Hippocampal formation (tissue), 2 donors: ENCODE results near the gene COQ6.
"Not testable (repeated sequence)": the region's sequence is repeated elsewhere in the genome, so short reads cannot be mapped to it uniquely, and the experiment has no call there.

Experiments
- DNase-seq, 2 donors: peaks; one replicate each; lab custom pipeline; 2025; lab: John Stamatoyannopoulos, UW

COQ6 gene

DNA sequence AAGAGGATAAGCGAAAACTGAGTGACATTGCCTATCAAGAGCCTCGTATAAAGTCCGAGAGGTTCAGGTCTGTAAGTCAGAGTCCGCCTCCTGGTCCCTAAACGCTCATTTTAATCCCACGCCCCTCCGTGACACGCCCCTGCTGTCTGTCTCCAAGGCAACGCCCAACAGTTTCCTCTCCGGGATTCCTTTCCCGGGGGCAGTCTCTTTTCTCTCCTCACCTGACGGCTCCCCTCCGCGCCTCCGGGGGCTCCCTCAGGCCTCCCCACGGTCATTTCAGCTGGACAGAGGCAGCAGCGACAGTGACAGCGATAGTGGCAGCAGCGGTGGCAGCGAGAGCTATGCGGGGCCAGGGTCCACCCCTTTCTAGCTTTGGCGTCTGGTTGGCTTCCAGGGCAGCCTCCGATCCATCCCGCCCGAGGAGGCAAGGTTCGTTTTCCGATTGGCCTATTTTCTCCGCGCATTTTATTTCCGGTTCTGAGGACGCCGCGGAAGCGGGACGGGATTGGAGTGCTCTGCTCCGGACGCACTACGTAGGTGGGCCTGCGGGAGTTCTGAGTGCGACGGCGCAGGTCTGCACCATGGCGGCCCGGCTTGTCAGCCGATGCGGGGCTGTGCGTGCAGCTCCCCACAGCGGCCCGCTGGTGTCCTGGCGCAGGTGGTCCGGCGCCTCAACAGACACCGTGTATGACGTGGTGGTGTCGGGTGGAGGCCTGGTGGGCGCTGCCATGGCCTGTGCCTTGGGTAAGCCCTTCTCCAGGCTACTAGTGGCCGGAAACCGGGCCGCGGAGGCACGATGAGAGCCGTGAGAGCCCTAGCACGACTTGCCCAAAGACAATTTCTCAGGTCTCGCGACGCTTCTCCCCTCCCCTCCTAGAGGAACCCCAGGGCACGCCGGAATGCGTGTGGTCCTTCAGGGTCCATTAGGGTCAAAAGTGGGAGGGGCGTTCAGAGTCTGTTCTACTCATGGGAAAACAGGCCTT lies at the start of gene COQ6, which contains the start of gene FAM161B:
Gene COQ6 (plus strand): TSS at position 551 of the 983 bp plus-strand sequence. CDS start 31 bp downstream, at position 582.
Gene FAM161B (minus strand): TSS at position 343 of the 983 bp plus-strand sequence. CDS start 68 bp downstream, at position 275.
- peak; percentile 95 to 96 for DNase-seq

DNA sequence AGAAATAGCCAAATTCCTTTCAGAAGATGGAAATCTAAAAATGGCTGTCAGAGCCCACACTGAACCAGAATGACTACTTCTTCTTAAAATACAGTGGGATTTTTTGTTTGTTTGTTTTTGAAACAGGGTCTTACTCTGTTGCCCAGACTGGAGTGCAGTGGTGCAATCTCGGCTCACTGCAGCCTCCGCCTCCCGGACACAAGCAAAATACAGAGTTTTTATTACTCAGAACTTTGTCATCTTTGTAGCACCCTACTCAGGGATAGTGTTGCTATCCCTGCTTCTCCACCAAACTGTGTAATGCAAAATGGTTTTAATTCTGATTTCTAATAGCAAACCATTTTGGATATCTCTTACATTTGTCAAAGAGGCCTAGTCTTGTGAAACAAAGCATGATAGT lies 47.1 kb upstream of the COQ6 start:
- no peak for DNase-seq

DNA sequence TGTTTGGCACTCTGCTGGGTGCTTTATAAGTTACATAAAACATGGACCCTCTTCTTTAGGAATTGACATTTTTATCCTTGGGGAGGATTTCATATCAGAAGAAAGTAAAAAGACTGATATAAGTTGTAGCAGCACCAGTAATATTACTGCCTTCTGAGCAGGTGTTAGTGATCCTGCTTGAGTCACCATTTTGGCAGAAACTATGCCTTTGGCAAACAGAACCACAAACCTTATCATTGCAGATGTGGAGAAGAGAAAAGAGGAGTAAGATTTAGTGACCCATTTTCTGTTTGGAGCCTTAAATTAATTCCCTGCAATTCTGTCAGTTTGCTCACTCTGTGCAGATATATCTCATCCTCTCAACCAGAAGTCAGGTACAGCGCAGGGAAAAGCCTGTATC lies 40.4 kb upstream of the COQ6 start:
- DNase-seq = no peak

DNA sequence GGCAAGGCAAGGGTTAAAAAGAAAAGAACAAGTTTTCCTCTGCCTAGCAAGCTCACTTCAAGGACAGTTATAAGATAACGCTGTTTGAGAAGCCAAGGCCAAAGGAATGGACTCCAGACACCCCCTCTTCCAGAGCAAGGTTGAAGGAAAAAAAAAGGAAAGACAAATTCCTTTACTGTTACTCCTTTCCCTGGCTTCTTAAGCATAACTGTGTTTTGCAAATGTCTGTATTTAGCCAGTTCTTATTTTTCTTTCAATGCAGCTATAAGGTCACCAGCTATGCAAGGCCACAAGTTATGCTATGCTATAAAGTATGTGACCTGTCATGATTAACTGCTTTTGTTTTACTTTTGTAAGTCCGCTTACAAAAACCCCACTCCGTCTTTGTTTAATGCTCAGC lies 36.8 kb upstream of the COQ6 start:
- no peak for DNase-seq

DNA sequence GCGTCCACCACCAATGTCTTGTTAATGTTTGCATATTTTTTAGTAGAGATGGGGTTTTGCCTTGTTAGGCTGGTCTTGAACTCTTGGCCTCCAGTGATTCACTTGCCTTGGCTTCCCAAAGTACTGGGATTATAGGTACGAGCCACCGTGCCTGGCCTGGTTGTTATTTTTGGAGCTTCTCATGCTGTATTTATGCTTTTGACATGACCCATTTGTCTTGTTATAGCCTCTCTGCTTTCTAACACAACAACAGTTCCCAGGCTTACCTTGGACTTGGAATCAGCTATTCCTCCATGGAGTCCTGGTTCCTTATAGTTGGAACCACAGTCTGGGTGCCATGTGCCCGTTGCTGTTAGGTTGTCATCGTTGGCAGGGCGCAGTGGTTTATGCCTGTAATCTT lies 33.8 kb upstream of the COQ6 start:
- DNase-seq = no peak

DNA sequence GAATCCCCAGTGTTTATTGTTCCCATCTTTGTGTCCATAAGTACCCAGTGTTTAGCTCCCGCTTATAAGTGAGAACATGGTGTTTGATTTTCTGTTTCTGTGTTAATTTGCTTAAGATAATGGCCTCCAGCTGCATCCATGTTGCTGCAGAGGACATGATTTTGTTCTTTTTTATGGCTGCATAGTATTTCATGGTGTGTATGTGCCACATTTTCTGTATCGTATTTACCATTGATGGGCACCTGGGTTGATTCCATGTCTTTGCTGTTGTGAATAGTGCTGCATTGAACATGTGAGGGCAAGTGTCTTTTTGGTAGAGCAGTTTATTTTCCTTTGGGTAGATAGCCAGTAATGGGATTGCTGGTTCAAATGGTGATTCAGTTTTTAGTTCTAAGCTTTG lies 30.6 kb upstream of the COQ6 start:
- not testable (repeated sequence) for DNase-seq

DNA sequence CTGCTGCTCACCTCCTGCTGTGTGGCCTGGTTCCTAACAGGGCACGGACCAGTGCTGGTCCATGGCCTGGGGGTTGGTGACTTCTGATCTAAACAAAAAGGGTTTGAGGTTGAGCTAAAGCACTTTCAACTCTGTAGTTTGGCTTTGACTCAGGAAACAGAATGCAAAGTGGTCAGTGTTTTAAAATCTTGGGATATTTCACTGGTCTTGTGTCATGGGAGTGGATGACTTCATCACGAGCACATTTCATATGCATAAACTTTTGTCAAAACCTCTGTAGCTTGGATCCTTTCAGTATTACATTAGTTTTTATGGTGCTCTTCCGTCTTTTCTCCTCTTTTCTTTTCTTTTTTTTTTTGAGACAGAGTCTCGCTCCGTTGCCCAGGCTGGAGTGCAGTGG lies 25.8 kb upstream of the COQ6 start:
- DNase-seq = no peak

DNA sequence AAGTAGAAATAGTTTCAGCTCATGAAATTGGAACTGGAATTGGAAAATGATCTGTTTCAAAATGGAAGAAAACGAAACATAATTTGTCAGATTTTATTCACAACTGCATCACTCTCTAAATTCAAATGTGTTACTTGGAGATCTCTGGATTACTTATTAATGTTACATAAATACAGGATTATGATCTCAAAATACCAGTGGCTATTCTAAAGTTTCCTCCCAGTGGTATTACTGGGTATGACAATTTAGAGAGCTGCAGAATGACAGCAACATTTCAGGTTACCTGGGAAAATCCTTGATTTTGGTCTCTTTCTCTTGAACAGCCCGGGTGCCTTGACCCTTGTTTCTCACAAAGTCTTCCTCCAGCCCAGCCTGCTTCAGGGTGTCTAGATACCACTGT lies 14.4 kb upstream of the COQ6 start:
- DNase-seq = no peak

DNA sequence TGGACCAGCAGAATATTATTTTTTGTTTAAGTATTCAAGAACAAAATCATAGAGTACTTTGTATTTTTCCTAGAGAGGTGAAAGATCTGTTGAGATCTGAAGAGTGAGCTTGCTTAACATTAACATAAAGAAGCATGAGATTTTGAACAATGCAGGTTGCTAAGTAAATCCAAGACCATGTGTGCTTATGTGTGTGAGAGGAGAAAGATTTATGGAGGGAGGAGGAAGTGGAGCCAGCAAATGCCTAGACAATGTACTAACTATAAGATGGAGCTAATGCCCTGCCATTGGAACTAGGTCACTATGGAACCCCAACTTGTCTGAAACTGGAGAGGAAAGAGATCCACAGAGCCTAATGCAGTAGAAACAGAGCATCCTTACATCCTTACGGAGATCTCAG lies 13.6 kb upstream of the COQ6 start:
- no peak for DNase-seq

DNA sequence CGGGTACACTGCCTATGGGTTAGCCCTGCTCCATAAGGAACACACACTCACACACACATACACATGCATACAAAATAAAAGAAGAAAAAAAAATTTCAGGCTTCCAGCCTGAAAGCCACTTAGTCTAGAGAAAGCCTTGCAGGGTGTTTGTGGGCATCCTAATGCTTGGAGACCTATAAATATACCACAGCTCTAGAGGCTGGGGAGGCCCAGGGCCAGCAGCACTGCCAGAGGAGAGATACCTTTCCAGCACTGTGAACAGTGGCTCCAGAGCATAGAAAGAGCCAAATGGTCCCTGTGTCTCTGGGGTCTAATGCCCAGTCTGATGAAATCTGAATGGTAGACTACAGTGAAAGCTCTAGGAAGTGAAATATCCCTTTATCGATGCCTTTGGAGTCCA lies 13.1 kb upstream of the COQ6 start:
- no peak for DNase-seq

DNA sequence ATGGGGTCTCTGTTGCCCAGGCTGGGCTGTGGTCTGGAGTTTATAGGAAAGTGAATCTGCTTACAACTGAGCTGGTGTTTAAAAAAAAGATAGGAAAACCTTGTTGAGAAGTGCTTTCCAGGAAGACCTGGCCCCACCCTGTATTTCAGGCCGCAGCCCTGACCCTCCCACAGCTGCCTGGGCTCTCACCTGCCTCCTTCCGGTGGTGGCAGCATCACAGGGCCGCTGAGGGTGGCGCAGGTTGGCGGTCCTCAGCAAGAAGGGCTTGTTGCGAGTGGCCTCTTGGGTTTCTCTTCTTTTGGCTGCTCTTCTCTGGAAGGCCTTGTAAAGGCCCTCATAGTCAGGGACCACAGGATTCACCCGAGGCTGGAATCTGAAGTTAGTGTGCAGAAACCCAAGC lies 7.9 kb upstream of the COQ6 start:
- DNase-seq = no peak

DNA sequence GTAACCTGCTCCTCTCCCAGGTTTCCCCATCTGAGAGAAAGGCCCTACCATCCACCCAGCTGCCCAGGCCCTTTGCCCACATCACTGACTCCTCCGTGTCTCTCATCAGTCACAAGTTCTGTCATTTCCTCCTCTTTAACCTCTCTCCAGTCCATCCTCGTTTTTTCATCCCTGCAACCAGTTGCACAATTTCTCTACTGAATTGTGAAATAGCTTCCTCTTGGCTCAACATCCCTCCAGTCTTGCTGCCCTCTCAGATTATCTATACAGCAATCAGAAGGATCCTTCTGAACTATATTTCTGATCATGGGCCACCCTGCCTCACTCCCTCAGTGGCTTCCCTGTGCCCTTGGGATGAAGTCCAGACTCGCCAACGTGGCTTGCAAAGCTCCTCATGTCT lies 7.0 kb upstream of the COQ6 start:
- no peak for DNase-seq

DNA sequence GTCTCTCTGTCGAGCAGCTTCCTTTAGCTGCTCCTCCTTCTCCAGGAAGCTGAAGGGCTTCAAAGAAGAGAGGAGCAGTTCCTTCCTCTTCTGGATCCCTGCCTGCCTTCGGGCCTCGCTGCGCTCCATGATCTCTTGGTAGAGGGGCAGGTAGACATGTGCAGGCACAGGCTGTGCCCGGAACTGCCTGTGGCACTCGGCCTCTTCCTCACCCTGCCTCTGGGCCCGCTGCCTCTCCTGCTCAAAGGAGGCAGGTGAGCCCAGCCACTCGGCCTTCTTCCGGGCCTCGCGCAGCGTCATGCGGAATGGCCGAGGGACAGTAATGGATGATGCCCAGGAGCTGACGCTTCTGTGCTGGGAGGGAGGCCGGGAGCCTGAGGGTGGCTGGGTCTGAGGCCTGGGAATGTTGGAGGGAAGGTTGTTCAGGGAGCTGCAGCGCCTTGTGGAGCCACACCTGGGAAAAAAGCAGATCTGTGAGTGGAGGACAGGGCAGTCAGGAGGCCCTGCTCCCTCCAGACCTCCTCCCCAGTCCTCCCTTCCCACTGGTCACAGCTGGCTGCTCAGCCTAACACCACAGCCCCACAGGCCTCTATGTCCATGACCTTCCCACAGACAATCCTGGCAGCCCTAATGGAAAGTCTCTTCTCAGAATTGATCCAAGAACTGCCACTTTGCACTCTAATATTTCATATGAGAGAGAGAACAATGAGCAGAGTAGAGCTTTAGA lies 5.5 kb upstream of the COQ6 start:
- DNase-seq = no peak

DNA sequence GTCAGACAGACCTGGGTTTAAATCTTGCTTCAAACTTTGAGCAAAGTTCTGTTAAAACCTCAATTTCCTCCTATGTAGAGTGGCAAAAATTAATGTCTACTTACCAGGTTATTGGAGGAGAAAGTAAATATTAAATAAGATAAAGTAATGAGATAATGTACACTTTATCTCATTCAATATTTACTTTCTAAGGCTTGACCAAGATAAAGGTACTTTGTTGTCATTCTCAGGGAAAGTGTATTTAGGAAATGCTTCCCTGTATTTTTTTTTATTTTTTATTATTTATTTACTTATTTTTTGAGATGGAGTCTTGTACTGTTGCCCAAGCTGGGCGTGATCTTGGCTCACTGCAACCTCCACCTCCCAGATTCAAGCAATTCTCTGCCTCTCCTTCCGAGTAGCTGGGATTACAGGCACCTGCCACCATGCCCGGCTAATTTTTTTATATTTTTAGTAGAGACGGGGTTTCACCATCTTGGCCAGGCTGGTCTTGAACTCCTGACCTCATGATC lies 4.9 kb upstream of the COQ6 start:
- DNase-seq = no peak

DNA sequence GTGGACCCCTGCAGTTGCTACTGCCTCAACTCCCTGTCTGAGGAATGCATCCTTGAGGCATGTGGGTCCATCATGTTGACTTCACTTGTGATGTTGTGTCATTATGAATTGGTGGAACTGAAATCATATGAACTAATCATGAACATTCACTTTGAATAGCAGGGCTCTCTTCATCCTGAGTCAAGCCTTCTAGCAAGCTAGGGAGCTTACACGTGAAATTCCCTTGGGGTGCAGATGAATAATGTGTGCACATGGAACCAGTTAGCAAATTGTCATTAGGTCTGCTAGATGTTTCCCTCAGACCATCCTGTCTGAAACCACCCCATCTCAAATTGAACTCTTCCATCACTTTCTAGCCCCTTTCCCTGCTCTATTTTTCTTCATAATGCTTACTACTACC lies 3.6 kb downstream of the COQ6 start:
- DNase-seq = no peak

DNA sequence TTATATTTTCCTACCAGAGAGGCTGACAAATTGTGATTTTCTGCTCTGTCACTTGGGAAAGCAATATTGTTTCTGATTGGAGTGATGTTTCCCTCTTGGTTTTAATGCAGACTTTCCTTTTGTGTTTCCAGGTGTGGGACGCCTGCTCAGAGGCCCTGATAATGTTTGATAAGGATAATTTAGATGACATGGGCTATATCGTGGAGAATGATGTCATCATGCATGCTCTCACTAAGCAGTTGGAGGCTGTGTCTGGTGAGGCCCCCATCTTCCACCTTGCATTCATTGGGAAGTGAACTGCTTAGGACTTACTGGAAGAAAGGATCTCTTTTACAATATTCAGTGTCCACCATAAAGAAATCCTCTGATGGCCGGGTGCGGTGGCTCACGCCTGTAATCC lies 5.6 kb downstream of the COQ6 start:
- no peak for DNase-seq

DNA sequence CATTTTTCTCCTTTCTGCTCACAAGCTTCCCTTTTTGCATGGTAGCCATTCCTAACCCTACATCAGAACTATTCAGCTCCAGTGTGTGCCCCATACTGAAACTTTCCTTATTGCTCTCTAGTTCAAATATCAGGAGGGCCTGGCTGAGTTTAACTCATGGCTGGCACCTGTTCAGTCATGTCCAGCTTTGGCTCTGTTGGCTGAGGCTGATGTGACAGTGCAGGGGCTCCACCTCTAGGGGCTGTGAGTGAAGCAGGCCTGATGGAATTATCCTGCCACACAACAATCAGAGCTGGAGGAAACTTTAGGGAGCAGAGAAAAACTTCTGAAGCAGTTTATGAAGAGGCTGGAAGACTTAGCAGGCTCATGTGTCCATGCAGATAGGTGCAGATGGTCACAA lies 8.5 kb downstream of the COQ6 start:
- DNase-seq = no peak

DNA sequence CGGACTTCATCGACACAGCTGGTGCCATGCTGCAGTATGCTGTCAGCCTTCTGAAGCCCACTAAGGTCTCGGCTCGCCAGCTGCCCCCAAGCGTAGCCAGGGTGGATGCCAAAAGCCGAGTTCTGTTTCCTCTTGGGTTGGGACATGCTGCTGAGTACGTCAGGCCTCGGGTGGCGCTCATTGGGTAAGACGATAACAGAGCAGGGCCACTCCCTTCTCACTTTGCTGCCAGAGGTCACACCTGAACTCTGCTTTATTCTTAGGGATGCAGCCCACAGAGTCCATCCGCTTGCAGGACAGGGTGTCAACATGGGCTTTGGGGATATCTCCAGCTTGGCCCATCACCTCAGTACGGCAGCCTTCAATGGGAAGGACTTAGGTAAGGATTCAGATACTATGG lies 11.1 kb downstream of the COQ6 start:
- DNase-seq = no peak

DNA sequence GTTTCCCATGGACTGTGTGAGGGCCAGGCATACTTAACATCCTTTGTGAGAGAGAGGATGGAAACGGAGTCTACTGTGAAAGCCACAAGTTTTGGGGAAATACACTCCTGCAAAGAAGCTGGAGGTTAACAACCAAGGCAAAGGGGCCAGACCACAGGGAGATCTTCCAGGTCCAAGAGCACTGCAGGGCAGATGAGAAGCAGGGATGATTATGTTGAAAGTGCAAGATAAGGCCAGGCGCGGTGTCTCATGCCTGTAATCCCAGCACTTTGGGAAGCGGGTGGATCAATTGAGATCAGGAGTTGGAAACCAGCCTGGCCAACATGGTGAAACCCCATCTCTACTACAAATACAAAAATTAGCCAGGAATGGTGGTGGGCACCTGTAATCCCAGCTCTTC lies 15.1 kb downstream of the COQ6 start:
- DNase-seq = no peak

DNA sequence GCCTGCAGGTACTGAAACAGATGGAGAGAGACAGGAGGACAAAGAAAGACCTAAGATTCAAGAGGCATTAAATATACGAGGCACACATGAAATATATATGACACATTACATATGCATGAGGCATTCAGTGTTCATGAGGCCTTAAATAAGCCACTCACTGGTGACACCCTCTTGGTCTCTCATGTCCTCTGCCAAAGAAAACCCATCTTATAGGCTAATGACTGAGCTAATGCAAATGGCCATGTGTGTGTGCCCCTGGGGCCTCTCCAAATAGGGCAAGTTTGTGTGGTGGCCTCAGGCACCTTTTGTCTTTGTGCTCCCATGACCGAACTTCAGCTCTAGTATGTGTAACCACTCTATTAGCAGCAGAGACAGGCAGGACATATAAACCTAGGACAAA lies 18.8 kb downstream of the COQ6 start:
- DNase-seq = no peak

DNA sequence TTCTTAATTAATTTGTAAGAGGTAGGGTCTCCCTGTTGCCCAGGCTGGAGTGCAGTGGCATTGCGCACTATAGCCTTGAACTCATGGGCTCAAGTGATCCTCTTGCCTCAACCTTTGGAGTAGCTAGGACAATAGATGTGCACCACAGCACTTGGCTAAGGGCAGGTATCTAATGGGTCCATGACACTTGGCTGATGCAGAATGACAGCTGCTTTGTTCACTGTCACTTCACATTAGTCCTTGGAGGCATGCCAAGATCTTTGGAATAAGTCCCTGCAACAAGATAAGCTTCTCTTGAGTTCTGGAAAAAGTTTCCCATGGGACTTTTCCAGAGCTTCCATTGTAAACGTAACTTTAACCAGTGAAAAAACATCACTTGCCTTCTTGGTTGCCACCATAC lies 23.4 kb downstream of the COQ6 start:
- DNase-seq = no peak

DNA sequence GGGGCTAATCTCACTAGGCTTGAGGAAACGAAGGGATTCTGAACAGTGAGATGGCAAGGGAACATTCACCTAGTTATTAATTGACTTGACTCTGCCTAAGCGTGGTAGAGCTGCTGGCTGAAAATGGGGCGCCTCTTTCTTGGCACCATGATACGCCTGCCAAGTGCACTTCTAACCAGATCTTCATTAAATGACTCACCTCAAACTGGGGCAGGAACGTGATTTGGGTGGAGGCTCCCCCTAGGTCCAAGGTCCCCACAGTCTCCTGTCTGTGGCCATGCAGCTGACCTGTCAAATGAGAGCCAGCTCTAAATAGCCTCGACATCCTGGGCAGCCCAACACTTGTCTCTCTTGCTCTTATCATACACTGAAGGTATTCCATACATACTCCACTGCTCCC lies 26.0 kb downstream of the COQ6 start:
- no peak for DNase-seq

DNA sequence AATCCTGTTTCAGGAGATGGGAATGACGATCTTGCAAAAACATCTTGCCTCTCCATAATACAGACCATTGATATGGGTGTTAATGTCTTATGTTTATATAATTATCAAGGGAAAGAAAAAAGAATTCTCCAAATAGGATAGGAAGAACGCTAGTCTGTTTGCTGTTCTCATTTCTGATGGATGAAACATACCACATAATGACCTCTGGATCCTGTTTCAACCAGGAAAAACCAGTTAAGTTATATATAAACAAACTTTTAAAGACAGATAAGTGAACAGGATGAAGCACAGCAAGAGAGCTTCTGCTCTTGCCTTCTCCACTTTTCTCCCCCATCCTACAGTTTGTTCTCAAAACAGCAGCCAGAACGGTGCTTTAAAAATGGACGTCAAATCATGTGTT lies 27.8 kb downstream of the COQ6 start:
- DNase-seq = no peak
